RKO (cell line): Measurements from ENCODE around the gene IRF5.

ENCODE experiments used
- DNase-seq: peaks from one replicate; pipeline ENCODE4 v3.0.0-alpha.2; 2016; ENCODE audit warnings: low spot score

Gene IRF5

GRCh38 chr7:128919881-128920799 lies 17.6 kb upstream of the IRF5 start:
- no peak for DNase-seq

- DNase-seq = no peak
Measured at GRCh38 chr7:128920913-128921582, 16.7 kb upstream of the IRF5 start.

GRCh38 chr7:128921866-128922440 lies 15.8 kb upstream of the IRF5 start:
- no peak for DNase-seq

GRCh38 chr7:128922496-128923410 lies 15.0 kb upstream of the IRF5 start:
- no peak for DNase-seq

GRCh38 chr7:128923411-128923800 lies 14.3 kb upstream of the IRF5 start:
- no peak for DNase-seq

- no peak for DNase-seq
Measured at GRCh38 chr7:128924707-128925588, 12.8 kb upstream of the IRF5 start.

- DNase-seq = no peak
Measured at GRCh38 chr7:128928159-128928813, 9.4 kb upstream of the IRF5 start.

- no peak for DNase-seq
Measured at GRCh38 chr7:128928882-128929788, 8.6 kb upstream of the IRF5 start.

- no peak for DNase-seq
Measured at GRCh38 chr7:128931190-128931798, 6.4 kb upstream of the IRF5 start.

- no peak for DNase-seq
Measured at GRCh38 chr7:128931965-128932861, 5.5 kb upstream of the IRF5 start.

- DNase-seq = no peak
Measured at GRCh38 chr7:128932862-128933179, 4.9 kb upstream of the IRF5 start.

- DNase-seq = no peak
Measured at GRCh38 chr7:128933180-128933891, 4.4 kb upstream of the IRF5 start.

- DNase-seq = no peak
Measured at GRCh38 chr7:128934361-128935341, 3.1 kb upstream of the IRF5 start.

GRCh38 chr7:128935342-128935730 lies 2.4 kb upstream of the IRF5 start:
- DNase-seq = no peak

GRCh38 chr7:128936798-128937197 lies 929 bp upstream of the IRF5 start:
- DNase-seq = no peak

GRCh38 chr7:128937271-128937646 lies 468 bp upstream of the IRF5 start:
- no peak for DNase-seq
